ENCODE results near the gene TOP2B. TPM values are rescaled to one million over a fixed set of nuclear protein-coding genes. Genes with fewer than 3 reads are reported as not detected.

Gene TOP2B
- total RNA-seq, 1 experiment from 2014 or later, result 181 TPM

DNA sequence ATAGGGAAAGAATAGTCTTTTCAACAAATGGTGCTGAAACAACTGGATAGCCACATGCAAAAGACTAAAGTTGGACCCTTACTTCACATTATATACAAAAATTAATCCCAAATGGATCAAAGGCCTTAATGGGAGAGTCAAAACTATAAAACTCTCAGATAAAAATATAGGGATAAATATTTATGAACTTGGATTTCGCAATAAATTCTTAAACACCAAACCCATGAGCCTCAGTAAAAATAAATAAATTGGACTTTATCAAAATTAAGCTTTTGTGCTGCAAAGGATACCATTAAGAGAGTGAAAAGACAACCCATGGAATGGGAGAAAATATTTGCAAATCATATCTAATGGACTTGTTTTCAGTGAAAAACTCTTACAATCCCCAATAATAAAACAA is 18.7 kb upstream of the TOP2B start:
- no peak overlapping the region for H3K4me3 Mint-ChIP-seq
- Histone ChIP-seq H2AK5ac (ENCODE audit: insufficient read length, low read length) (no peak overlapping the region), H3K4me1 (ENCODE audit: insufficient read depth, low read length) (no peaks in the 10 kb centered on the region), H3K18ac (ENCODE audit: insufficient read length, low read depth, low read length) (no peak overlapping the region), H3K27ac (ENCODE audit: insufficient read length, low read depth, low read length) (no peak overlapping the region), H3K14ac (ENCODE audit: insufficient read depth, low read length) (no peak overlapping the region), H3K4ac (ENCODE audit: low read depth, low read length) (no peak overlapping the region), H3K23me2 (ENCODE audit: insufficient read length, low read depth, low read length, poor library complexity, severe bottlenecking) (no peaks in the 10 kb centered on the region), H3K9ac (ENCODE audit: extremely low read depth, insufficient read length, low read length) (no peak overlapping the region), H3K9me3 (ENCODE audit: control insufficient read depth, low read depth, low read length) (no peaks in the 10 kb centered on the region), H3K4me2 (ENCODE audit: insufficient read depth, insufficient read length, low read length) (no peak overlapping the region), H4K5ac (ENCODE audit: insufficient read length, low read depth, low read length) (no peak overlapping the region), H2AFZ (ENCODE audit: low read length) (no peak overlapping the region), H2BK12ac (ENCODE audit: insufficient read length, low read depth, low read length) (no peak overlapping the region), H2BK120ac (ENCODE audit: low read depth, low read length, poor library complexity, severe bottlenecking) (no peak overlapping the region), H3K56ac (ENCODE audit: insufficient read length, low read depth, low read length) (no peak overlapping the region), H3T11ph (ENCODE audit: low read length) (no peak overlapping the region), H4K20me1 (ENCODE audit: control insufficient read depth, insufficient read depth, insufficient read length) (no peaks in the 10 kb centered on the region), H3K79me2 (ENCODE audit: insufficient read depth, low read length) (no peaks in the 10 kb centered on the region), H3K79me1 (ENCODE audit: insufficient read depth, low read depth, low read length, poor library complexity, severe bottlenecking) (no peaks in the 10 kb centered on the region), H2BK5ac (ENCODE audit: insufficient read length, low read length) (no peak overlapping the region), H4K8ac (replicated peaks; ENCODE audit: insufficient read length, low read depth, low read length) (no peak overlapping the region), H2BK20ac (ENCODE audit: low read depth, low read length, poor library complexity, severe bottlenecking) (no peak overlapping the region), H3K23ac (ENCODE audit: insufficient read length, low read depth, low read length) (no peak overlapping the region), H2BK15ac (ENCODE audit: low read depth, low read length) (no peak overlapping the region), H3K27me3 (ENCODE audit: insufficient read depth, low read length) (no peaks in the 10 kb centered on the region), H4K91ac (ENCODE audit: insufficient read length, low read depth, low read length) (no peak overlapping the region)
- peaks cover 0 to 2% of the 10 kb centered on the region in 2 experiments; a peak in 1 of 5 replicates for H3K9me3 Mint-ChIP-seq
- no peaks in the 10 kb centered on the region for H3K4me1 Mint-ChIP-seq
- no peaks in the 10 kb centered on the region for H3K36me3 Mint-ChIP-seq (ENCODE audit: insufficient read depth in 1 of 3, low read depth in 3 of 3)
- no peak for TF ChIP-seq CTCF (conservative IDR thresholded peaks at IDR 0.05)
- no CpG with 5 or more reads among the region's 1 CpG for WGBS (ENCODE audit: extremely low coverage, insufficient read length, low lambda C conversion rate)
- H3K27ac Mint-ChIP-seq, result no peak overlapping the region
- DNase-seq, result no peak
- H3K27me3 Mint-ChIP-seq (ENCODE audit: low read depth), result no peaks in the 10 kb centered on the region
